ENCODE measurements around the gene SEMA6D. TPM values are rescaled to one million over a fixed set of nuclear protein-coding genes. Genes with fewer than 3 reads are reported as not detected.

The SEMA6D gene
- total and polyA plus RNA-seq, 2 donors (not counting 3 experiments of a cell fraction or from before 2014, with no cell fraction given) = 16.3 to 22.5 TPM

DNA sequence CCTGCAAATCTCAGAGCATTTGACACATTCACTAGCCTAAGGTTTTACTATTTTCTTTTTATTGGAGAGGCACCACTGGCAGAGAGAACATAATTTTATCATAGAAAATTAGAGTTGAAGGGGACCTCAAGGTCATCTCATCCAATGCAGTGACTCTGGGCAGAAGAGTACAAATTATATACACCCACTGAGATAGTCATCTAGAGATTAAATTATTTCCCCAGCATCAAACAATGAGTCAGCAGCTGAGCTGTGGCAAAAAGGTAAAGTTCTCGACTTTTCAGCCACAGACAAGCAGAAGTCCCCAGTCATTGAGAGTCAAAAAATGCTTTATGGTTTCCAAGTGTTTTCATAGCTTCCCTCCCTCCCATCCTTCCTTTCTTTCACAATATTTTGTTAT lies 39.3 kb upstream of the SEMA6D start:
- H3K4me3 ChIP-seq (replicated peaks in 1 of 3; ENCODE audit: insufficient read depth in 1 of 3, low read depth in 1 of 3, low read length in 3 of 3) = no peak overlapping the region
- no peaks in the 10 kb centered on the region for H3K9me3 ChIP-seq (replicated peaks; ENCODE audit: control insufficient read depth, insufficient read depth, low read length)
- no peaks in the 10 kb centered on the region for H3K9me1 ChIP-seq (replicated peaks; ENCODE audit: control insufficient read depth, extremely low read depth, insufficient read depth, low read length)
- no peaks in the 10 kb centered on the region for H4K20me1 ChIP-seq (replicated peaks; ENCODE audit: control insufficient read depth, extremely low read depth, insufficient read depth, low read length)
- CTCF ChIA-PET = interaction anchor here (1.3 kb wide), 1 partner anchor 304 kb away, joined by 3 read pairs; no protein-coding TSS in a partner anchor
- H2AFZ ChIP-seq (ENCODE audit: low read depth, low read length) = no peak overlapping the region
- dilution Hi-C loops (cut with MboI; ENCODE audit: extremely low pct_ligation_motif_present, low sequenced_read_pairs) = no loop called here
- no peak overlapping the region for H3K27ac ChIP-seq (ENCODE audit: insufficient read depth, low read depth, low read length)
- POLR2A ChIA-PET = no interaction called here
- H3K27me3 ChIP-seq (ENCODE audit: control insufficient read depth in 2 of 2, insufficient read depth in 2 of 2, low read length in 2 of 2) = no peaks in the 10 kb centered on the region
- no peaks in the 10 kb centered on the region for H3K36me3 ChIP-seq (ENCODE audit: control insufficient read depth in 2 of 2, extremely low read depth in 1 of 2, insufficient read depth in 2 of 2, low read length in 2 of 2)
- TF ChIP-seq FOS (IDR thresholded peaks at IDR 0.05; ENCODE audit: borderline replicate concordance, insufficient read depth, low read length) (peak; percentile 10), EZH2 (IDR thresholded peaks at IDR 0.05; ENCODE audit: borderline replicate concordance, low read depth, low read length, severe bottlenecking) (no peak), POLR2A (IDR thresholded peaks at IDR 0.05; ENCODE audit: low read depth, low read length) (no peak)
- TF ChIP-seq, protein P1, sequence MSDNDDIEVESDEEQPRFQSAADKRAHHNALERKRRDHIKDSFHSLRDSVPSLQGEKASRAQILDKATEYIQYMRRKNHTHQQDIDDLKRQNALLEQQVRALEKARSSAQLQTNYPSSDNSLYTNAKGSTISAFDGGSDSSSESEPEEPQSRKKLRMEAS (IDR thresholded peaks at IDR 0.05; ENCODE audit: insufficient read depth, insufficient read length) = no peak
- DNase-seq (ENCODE audit: low read depth, low spot score) (peak; percentile 6), FAIRE-seq (no peak)
- intact Hi-C loops (cut with micrococcal nuclease) = no loop called here
- H3K9ac ChIP-seq (replicated peaks; ENCODE audit: extremely low read depth, insufficient read depth, low read length) = no peak overlapping the region
- H3K4me1 ChIP-seq (ENCODE audit: control insufficient read depth, extremely low read depth, insufficient read depth, low read length) = peaks cover 9% of the 10 kb centered on the region
- H3K79me2 ChIP-seq (ENCODE audit: control insufficient read depth, insufficient read depth, low read length) = no peaks in the 10 kb centered on the region
- no peak overlapping the region for H3K4me2 ChIP-seq (ENCODE audit: insufficient read depth, low read length)
- BruUV-seq (replicated peaks) = no TSS peak

DNA sequence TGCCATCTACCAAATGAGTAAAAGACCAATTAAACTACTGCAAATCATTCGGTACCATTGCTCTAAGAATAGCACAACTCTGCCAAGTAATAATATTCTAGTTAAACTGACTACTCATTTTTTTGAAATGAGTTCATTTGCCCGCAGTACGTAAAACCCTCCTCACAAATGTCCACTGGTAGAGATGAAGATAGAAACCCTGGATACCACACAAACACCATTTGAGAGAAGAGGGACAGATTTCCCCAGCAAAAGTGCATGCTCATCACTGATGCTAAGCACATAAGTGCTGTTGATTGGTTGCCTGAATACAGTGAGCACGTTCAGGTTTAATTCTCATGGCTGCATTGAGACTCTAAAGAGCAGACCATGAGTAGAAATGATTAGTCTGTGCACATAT lies 34.6 kb upstream of the SEMA6D start:
- Histone ChIP-seq H2AFZ (ENCODE audit: low read depth, low read length) (no peak overlapping the region), H3K27ac (ENCODE audit: insufficient read depth, low read depth, low read length) (no peak overlapping the region), H3K79me2 (ENCODE audit: control insufficient read depth, insufficient read depth, low read length) (no peaks in the 10 kb centered on the region), H3K9me3 (replicated peaks; ENCODE audit: control insufficient read depth, insufficient read depth, low read length) (no peaks in the 10 kb centered on the region), H3K36me3 (ENCODE audit: control insufficient read depth in 2 of 2, extremely low read depth in 1 of 2, insufficient read depth in 2 of 2, low read length in 2 of 2) (no peaks in the 10 kb centered on the region), H3K9ac (replicated peaks; ENCODE audit: extremely low read depth, insufficient read depth, low read length) (no peak overlapping the region), H3K4me3 (replicated peaks in 1 of 3; ENCODE audit: insufficient read depth in 1 of 3, low read depth in 1 of 3, low read length in 3 of 3) (no peak overlapping the region), H4K20me1 (replicated peaks; ENCODE audit: control insufficient read depth, extremely low read depth, insufficient read depth, low read length) (no peaks in the 10 kb centered on the region), H3K27me3 (ENCODE audit: control insufficient read depth in 2 of 2, insufficient read depth in 2 of 2, low read length in 2 of 2) (no peaks in the 10 kb centered on the region), H3K4me2 (ENCODE audit: insufficient read depth, low read length) (no peak overlapping the region), H3K4me1 (ENCODE audit: control insufficient read depth, extremely low read depth, insufficient read depth, low read length) (no peaks in the 10 kb centered on the region), H3K9me1 (replicated peaks; ENCODE audit: control insufficient read depth, extremely low read depth, insufficient read depth, low read length) (no peaks in the 10 kb centered on the region)
- CTCF ChIA-PET = no interaction called here
- no TSS peak for BruUV-seq (replicated peaks)
- intact Hi-C loops (cut with micrococcal nuclease) (no loop called here), dilution Hi-C loops (cut with MboI; ENCODE audit: extremely low pct_ligation_motif_present, low sequenced_read_pairs) (no loop called here)
- no peak for FAIRE-seq
- POLR2A ChIA-PET = no interaction called here
- no peak for TF ChIP-seq GATA2 (IDR thresholded peaks at IDR 0.05; ENCODE audit: insufficient read depth, insufficient read length, low read depth, low read length)
- no peak for TF ChIP-seq POLR2A (IDR thresholded peaks at IDR 0.05; ENCODE audit: low read depth, low read length)
- no peak for TF ChIP-seq EZH2 (IDR thresholded peaks at IDR 0.05; ENCODE audit: borderline replicate concordance, low read depth, low read length, severe bottlenecking)
- TF ChIP-seq MYC (IDR thresholded peaks at IDR 0.05; ENCODE audit: low read depth, low read length) = no peak
- no peak for TF ChIP-seq FOS (IDR thresholded peaks at IDR 0.05; ENCODE audit: borderline replicate concordance, insufficient read depth, low read length)
- TF ChIP-seq, protein P1 (IDR thresholded peaks at IDR 0.05; ENCODE audit: insufficient read depth, insufficient read length) = no peak
- no peak for TF ChIP-seq POLR2AphosphoS5 (IDR thresholded peaks at IDR 0.05; ENCODE audit: insufficient read depth, low read depth, low read length)
- TF ChIP-seq, protein P2, sequence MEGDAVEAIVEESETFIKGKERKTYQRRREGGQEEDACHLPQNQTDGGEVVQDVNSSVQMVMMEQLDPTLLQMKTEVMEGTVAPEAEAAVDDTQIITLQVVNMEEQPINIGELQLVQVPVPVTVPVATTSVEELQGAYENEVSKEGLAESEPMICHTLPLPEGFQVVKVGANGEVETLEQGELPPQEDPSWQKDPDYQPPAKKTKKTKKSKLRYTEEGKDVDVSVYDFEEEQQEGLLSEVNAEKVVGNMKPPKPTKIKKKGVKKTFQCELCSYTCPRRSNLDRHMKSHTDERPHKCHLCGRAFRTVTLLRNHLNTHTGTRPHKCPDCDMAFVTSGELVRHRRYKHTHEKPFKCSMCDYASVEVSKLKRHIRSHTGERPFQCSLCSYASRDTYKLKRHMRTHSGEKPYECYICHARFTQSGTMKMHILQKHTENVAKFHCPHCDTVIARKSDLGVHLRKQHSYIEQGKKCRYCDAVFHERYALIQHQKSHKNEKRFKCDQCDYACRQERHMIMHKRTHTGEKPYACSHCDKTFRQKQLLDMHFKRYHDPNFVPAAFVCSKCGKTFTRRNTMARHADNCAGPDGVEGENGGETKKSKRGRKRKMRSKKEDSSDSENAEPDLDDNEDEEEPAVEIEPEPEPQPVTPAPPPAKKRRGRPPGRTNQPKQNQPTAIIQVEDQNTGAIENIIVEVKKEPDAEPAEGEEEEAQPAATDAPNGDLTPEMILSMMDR (IDR thresholded peaks at IDR 0.05; ENCODE audit: extremely low read depth in 1 of 2, insufficient read depth in 1 of 2, low read depth in 1 of 2, low read length in 2 of 2) = no peak
- no peak for TF ChIP-seq JUN (IDR thresholded peaks at IDR 0.05; ENCODE audit: borderline replicate concordance, insufficient read depth, insufficient read length, low read depth)
- DNase-seq (ENCODE audit: low read depth, low spot score) = no peak

Measured in endothelial cell of umbilical vein (primary cell).